Suppressor macrophage treated with lipopolysaccharide for 1 hour (primary cell): ENCODE measurements around the gene THOC5.
"Not testable (repeated sequence)": the region's sequence is repeated elsewhere in the genome, so short reads cannot be mapped to it uniquely, and the experiment has no call there.

Source experiments
- DNase-seq, 3 donors: peaks; one replicate each; pipeline ENCODE4 v3.0.0-alpha.2; 2020 to 2022

Gene THOC5

GRCh38 chr22:29559853-29560252, 6.3 kb upstream of the THOC5 start:
- DNase-seq = no peak

GRCh38 chr22:29559030-29559429, 5.5 kb upstream of the THOC5 start:
- no peak for DNase-seq

- no peak for DNase-seq
These were observed 1.6 kb upstream of the THOC5 start for GRCh38 chr22:29555065-29555644.

- DNase-seq = not testable (repeated sequence)
These were observed 1.2 kb downstream of the THOC5 start for GRCh38 chr22:29552357-29552756.

- no peak for DNase-seq
These were observed 3.6 kb downstream of the THOC5 start for GRCh38 chr22:29550005-29550404.

- DNase-seq = peak in 2 of 3 donors; percentile 11 to 40
These were observed 8.5 kb downstream of the THOC5 start for GRCh38 chr22:29545045-29545444.

- peak; percentile 17 to 29 (median 28) for DNase-seq
These were observed 11.7 kb downstream of the THOC5 start for GRCh38 chr22:29541845-29542244.

GRCh38 chr22:29539105-29539504, 14.5 kb downstream of the THOC5 start:
- DNase-seq = no peak

- DNase-seq = no peak
These were observed 17.1 kb downstream of the THOC5 start for GRCh38 chr22:29536411-29536810.

GRCh38 chr22:29531419-29531818, 22.1 kb downstream of the THOC5 start:
- DNase-seq = no peak

- DNase-seq = no peak
These were observed 22.8 kb downstream of the THOC5 start for GRCh38 chr22:29530716-29531115.

GRCh38 chr22:29528144-29528543, 25.4 kb downstream of the THOC5 start:
- no peak for DNase-seq

- DNase-seq = peak; percentile 59 to 65 (median 59)
These were observed 28.9 kb downstream of the THOC5 start for GRCh38 chr22:29524442-29525191.

- DNase-seq = no peak
These were observed 29.8 kb downstream of the THOC5 start for GRCh38 chr22:29523761-29524160.

GRCh38 chr22:29521526-29521925, 32.0 kb downstream of the THOC5 start:
- no peak for DNase-seq

- no peak for DNase-seq
These were observed 32.7 kb downstream of the THOC5 start for GRCh38 chr22:29520851-29521250.

- DNase-seq = no peak
These were observed 33.6 kb downstream of the THOC5 start for GRCh38 chr22:29519996-29520395.

GRCh38 chr22:29518427-29518826, 35.1 kb downstream of the THOC5 start:
- DNase-seq = no peak

GRCh38 chr22:29517215-29517908, 36.2 kb downstream of the THOC5 start:
- no peak for DNase-seq

- no peak for DNase-seq
These were observed 41.5 kb downstream of the THOC5 start for GRCh38 chr22:29512031-29512430.

- DNase-seq = no peak
These were observed 42.3 kb downstream of the THOC5 start for GRCh38 chr22:29511126-29511862.

GRCh38 chr22:29510542-29510941, 43.0 kb downstream of the THOC5 start:
- no peak for DNase-seq

GRCh38 chr22:29509815-29510214, 43.7 kb downstream of the THOC5 start:
- DNase-seq = no peak
